GM21515 (cell line): ENCODE measurements around the gene PLPP7.
A peak's percentile ranks its signal among the peaks of the same experiment; 100 is the strongest.
"Not testable (repeated sequence)": the region's sequence is repeated elsewhere in the genome, so short reads cannot be mapped to it uniquely, and the experiment has no call there.

Experiments
- ATAC-seq: cut with Tn5 transposase; IDR thresholded peaks from one replicate; pipeline ENCODE4 v1.9.1; 2021; ENCODE audit not compliant: unreplicated experiment

Gene PLPP7

GRCh38 chr9:131330814-131331600 lies 41.5 kb downstream of the PLPP7 start:
- ATAC-seq, result no peak

GRCh38 chr9:131331996-131332395 lies 42.5 kb downstream of the PLPP7 start:
- not testable (repeated sequence) for ATAC-seq

- no peak for ATAC-seq
Observed at GRCh38 chr9:131333771-131334628, 44.5 kb downstream of the PLPP7 start.

- ATAC-seq, result no peak
Observed at GRCh38 chr9:131334629-131335367, 45.3 kb downstream of the PLPP7 start.

GRCh38 chr9:131335368-131335755 lies 45.8 kb downstream of the PLPP7 start:
- ATAC-seq, result no peak

- no peak for ATAC-seq
Observed at GRCh38 chr9:131337131-131337848, 47.8 kb downstream of the PLPP7 start.

- not testable (repeated sequence) for ATAC-seq
Observed at GRCh38 chr9:131339212-131339611, 49.7 kb downstream of the PLPP7 start.

GRCh38 chr9:131344931-131345535 lies 55.5 kb downstream of the PLPP7 start:
- not testable (repeated sequence) for ATAC-seq

- ATAC-seq, result no peak
Observed at GRCh38 chr9:131346559-131346958, 57.0 kb downstream of the PLPP7 start.

- no peak for ATAC-seq
Observed at GRCh38 chr9:131347376-131348020, 58.0 kb downstream of the PLPP7 start.

GRCh38 chr9:131348631-131349521 lies 59.4 kb downstream of the PLPP7 start:
- no peak for ATAC-seq

- ATAC-seq, result no peak
Observed at GRCh38 chr9:131349522-131349880, 60.0 kb downstream of the PLPP7 start.

- ATAC-seq, result peak; percentile 69
Observed at GRCh38 chr9:131349881-131350563, 60.5 kb downstream of the PLPP7 start.

GRCh38 chr9:131356479-131356878 lies 67.0 kb downstream of the PLPP7 start:
- ATAC-seq, result not testable (repeated sequence)

GRCh38 chr9:131358556-131358955 lies 69.0 kb downstream of the PLPP7 start:
- ATAC-seq, result no peak
